H7 (cell line): ENCODE measurements around the gene MGAT5B. TPM values are rescaled to one million over a fixed set of nuclear protein-coding genes. Genes with fewer than 3 reads are reported as not detected.

Source experiments
- DNase-seq: peaks from one replicate; pipeline ENCODE4 v3.0.0; 2012
- H3K27me3 ChIP-seq: 2 replicates; pipeline ENCODE4 v1.6.0; 2011; ENCODE audit warnings: mild to moderate bottlenecking, low read length; ENCODE audit not compliant: control insufficient read depth, insufficient read depth
- H3K36me3 ChIP-seq: replicated peaks from 2 replicates; pipeline ENCODE4 v1.5.1; 2011; ENCODE audit warnings: low read length; ENCODE audit not compliant: control insufficient read depth, insufficient read depth
- H3K4me3 ChIP-seq: 2 replicates; pipeline ENCODE4 v1.5.1; 2011; ENCODE audit warnings: low read depth, mild to moderate bottlenecking, control low read depth, low read length, moderate library complexity; ENCODE audit not compliant: insufficient read depth
- total RNA-seq: library from RNA; depleted of rRNA; stranded (reverse); fragments of >200 nt; shearing (Covaris generic); gene quantifications from 2 replicates; pipeline ENCODE4 v1.2.3, GENCODE V29; 2014; rRNA removed

MGAT5B gene
- total RNA-seq, 1 experiment from 2014 or later, result 3.7 TPM

- Histone ChIP-seq H3K4me3 (no peak overlapping the region), H3K36me3 (no peaks in the 10 kb centered on the region), H3K27me3 (no peaks in the 10 kb centered on the region)
- no peak for DNase-seq
These were observed 128.8 kb downstream of the MGAT5B start for GRCh38 chr17:76996741-76997694.

GRCh38 chr17:76997981-76998531 is 129.9 kb downstream of the MGAT5B start:
- DNase-seq, result no peak
- H3K27me3 ChIP-seq, result no peaks in the 10 kb centered on the region
- H3K4me3 ChIP-seq, result no peak overlapping the region
- H3K36me3 ChIP-seq, result no peaks in the 10 kb centered on the region

- H3K36me3 ChIP-seq, result no peaks in the 10 kb centered on the region
- H3K27me3 ChIP-seq, result no peaks in the 10 kb centered on the region
- H3K4me3 ChIP-seq, result no peak overlapping the region
- DNase-seq, result no peak
These were observed 130.6 kb downstream of the MGAT5B start for GRCh38 chr17:76998839-76999238.

Other genes with a start within 250 kb of the MGAT5B start
- gene ST6GALNAC1, start 224.6 kb upstream of the MGAT5B start, total RNA-seq, result not detected in 2 replicates
- gene MXRA7, start 157.4 kb upstream of the MGAT5B start, total RNA-seq, result 38.2 and 59.3 TPM in 2 replicates
- gene JMJD6, start 141.8 kb upstream of the MGAT5B start, total RNA-seq, result 16.5 and 16.8 TPM in 2 replicates
- gene METTL23, start 141.6 kb upstream of the MGAT5B start, total RNA-seq, result 50.0 and 54.4 TPM in 2 replicates
- gene SRSF2, start 131.1 kb upstream of the MGAT5B start, total RNA-seq, result 327 and 489 TPM in 2 replicates
- gene MFSD11, start 130.3 kb upstream of the MGAT5B start, total RNA-seq, result 11.1 and 16.5 TPM in 2 replicates